Common myeloid progenitor, CD34-positive (primary cell): ENCODE measurements around the gene AK1. TPM values are rescaled to one million over a fixed set of nuclear protein-coding genes. Genes with fewer than 3 reads are reported as not detected.

Source experiments
- CTCF ChIA-PET: fragments of 350-600 bp; sonication (Branson Sonifier 250); formaldehyde crosslinking; loops from one replicate; lab custom pipeline; 2021; ENCODE audit warnings: antibody characterized with exemption; lab: Charles Lee
- POLR2A ChIA-PET: fragments of 350-600 bp; sonication (Branson Sonifier 250); formaldehyde crosslinking; loops from one replicate; lab custom pipeline; 2021; ENCODE audit warnings: antibody characterized with exemption; lab: Charles Lee
- DNase-seq, 3 donors: peaks; one replicate each; pipeline versions ENCODE4 v3.0.0 to v3.0.0-alpha.2; 2013
- H3K27ac ChIP-seq, 2 experiments: 1 replicate in 1 of 2; 2 replicates in 1 of 2; pipeline ENCODE4 v1.7.0; 2013; ENCODE audit warnings: inconsistent platforms in 2 of 2, low read length in 2 of 2, mild to moderate bottlenecking in 2 of 2, low read depth in 1 of 2, moderate library complexity in 1 of 2; ENCODE audit not compliant: severe bottlenecking in 2 of 2, insufficient read depth in 1 of 2, poor library complexity in 1 of 2
- H3K27me3 ChIP-seq, 5 experiments: replicated peaks in 2 of 5; 1 replicate in 3 of 5; 2 replicates in 2 of 5; pipeline versions ENCODE4 v1.6.1 to v1.7.0; 2013; ENCODE audit warnings: low read length in 4 of 5, mild to moderate bottlenecking in 2 of 5, moderate library complexity in 2 of 5, inconsistent platforms in 1 of 5; ENCODE audit not compliant: insufficient read depth in 5 of 5, control insufficient read depth in 4 of 5
- H3K36me3 ChIP-seq, 4 experiments: 1 replicate in 2 of 4; 2 replicates in 2 of 4; pipeline versions ENCODE4 v1.6.1 to v1.7.0; 2013; ENCODE audit warnings: low read length in 3 of 4, control low read depth in 1 of 4, mild to moderate bottlenecking in 1 of 4; ENCODE audit not compliant: control insufficient read depth in 4 of 4, insufficient read depth in 4 of 4
- H3K4me1 ChIP-seq, 4 experiments: 1 replicate in 3 of 4; 2 replicates in 1 of 4; pipeline versions ENCODE4 v1.6.1 to v1.7.1; 2013; ENCODE audit warnings: low read length in 3 of 4, mild to moderate bottlenecking in 3 of 4, control low read depth in 1 of 4, inconsistent platforms in 1 of 4, moderate library complexity in 1 of 4; ENCODE audit not compliant: control insufficient read depth in 4 of 4, insufficient read depth in 4 of 4; ENCODE audit errors: control extremely low read depth in 1 of 4
- H3K4me3 ChIP-seq, 7 experiments: 1 replicate in 4 of 7; 2 replicates in 3 of 7; pipeline versions ENCODE4 v1.5.1 to v1.7.0; 2013; ENCODE audit warnings: mild to moderate bottlenecking in 7 of 7, low read length in 6 of 7, moderate library complexity in 6 of 7, inconsistent platforms in 2 of 7, low read depth in 2 of 7, control low read depth in 1 of 7; ENCODE audit not compliant: insufficient read depth in 4 of 7, control insufficient read depth in 1 of 7; ENCODE audit errors: extremely low read depth in 1 of 7
- H3K9me3 ChIP-seq, 5 experiments: 1 replicate in 4 of 5; 2 replicates in 1 of 5; pipeline versions ENCODE4 v1.6.1 to v1.7.1; 2013; ENCODE audit warnings: low read length in 4 of 5, mild to moderate bottlenecking in 2 of 5, inconsistent platforms in 1 of 5, low read depth in 1 of 5, moderate library complexity in 1 of 5; ENCODE audit not compliant: control insufficient read depth in 4 of 5, insufficient read depth in 2 of 5; ENCODE audit errors: control extremely low read depth in 1 of 5
- WGBS: methylation state at CpG from one replicate; pipeline ENCODE4 v1.1.5; 2013; ENCODE audit not compliant: insufficient coverage; 5-methylcytosine and 5-hydroxymethylcytosine counted together
- polyA plus RNA-seq: library from polyadenylated mRNA; unstranded; fragments of 120-200 nt; gene quantifications from one replicate; pipeline ENCODE4 v1.2.1, GENCODE V29; 2013

The AK1 gene
- polyA plus RNA-seq, result 9.8 TPM

GRCh38 chr9:127877566-127877998, at the start of gene AK1:
Gene AK1 (minus strand): TSS chr9:127877675. CDS start chr9:127874617, 3,058 bp downstream.
- no peaks in the 10 kb centered on the region for H3K9me3 ChIP-seq
- WGBS, result 4% methylated on average over 37 of the region's 44 CpGs
- POLR2A ChIA-PET, result no interaction called here
- H3K27me3 ChIP-seq, result peaks cover 0 to 3% (median 0%) of the 10 kb centered on the region in 5 experiments
- CTCF ChIA-PET, result interaction anchor here (0.8 to 2.5 kb wide), 4 partner anchors 8 to 58 kb away, joined by 3 to 16 read pairs (median 4); no protein-coding TSS in a partner anchor
- peaks cover 0 to 24% (median 18%) of the 10 kb centered on the region in 4 experiments for H3K4me1 ChIP-seq
- DNase-seq, result no peak
- H3K36me3 ChIP-seq, result no peaks in the 10 kb centered on the region
- H3K27ac ChIP-seq, result no peak within 1 kb of the TSS
- H3K4me3 ChIP-seq, result peak within 1 kb of the TSS in 5 of 7 experiments; percentile 36 to 64 (median 51)

GRCh38 chr9:127926906-127927200, 49.4 kb upstream of the AK1 start:
- 7% methylated on average over 19 of the region's 19 CpGs for WGBS
- CTCF ChIA-PET, result interaction anchor here (0.6 kb wide), 1 partner anchor 477 kb away, joined by 3 read pairs; no protein-coding TSS in a partner anchor
- POLR2A ChIA-PET, result no interaction called here
- H3K9me3 ChIP-seq, result no peaks in the 10 kb centered on the region
- no peak for DNase-seq
- peaks cover 0 to 34% (median 31%) of the 10 kb centered on the region in 4 experiments for H3K4me1 ChIP-seq
- H3K27me3 ChIP-seq, result peaks cover 0 to 64% (median 27%) of the 10 kb centered on the region in 5 experiments
- H3K36me3 ChIP-seq, result no peaks in the 10 kb centered on the region
- H3K4me3 ChIP-seq, result peak overlapping the region in 4 of 7 experiments; percentile 26 to 59 (median 55)
- H3K27ac ChIP-seq, result no peak overlapping the region

GRCh38 chr9:127925959-127926905, 48.8 kb upstream of the AK1 start:
- Histone ChIP-seq H3K27me3 (peaks cover 0 to 64% (median 27%) of the 10 kb centered on the region in 5 experiments), H3K9me3 (no peaks in the 10 kb centered on the region), H3K4me1 (peaks cover 0 to 37% (median 33%) of the 10 kb centered on the region in 4 experiments), H3K27ac (no peak overlapping the region), H3K4me3 (peak overlapping the region in 2 of 7 experiments; percentile 53 to 59), H3K36me3 (no peaks in the 10 kb centered on the region)
- ChIA-PET POLR2A (no interaction called here), CTCF (interaction anchor here (0.6 kb wide), 1 partner anchor 476 kb away, joined by 3 read pairs; no protein-coding TSS in a partner anchor)
- 72% methylated on average over 13 of the region's 14 CpGs for WGBS
- no peak for DNase-seq

- Histone ChIP-seq H3K4me3 (no peak overlapping the region), H3K9me3 (no peaks in the 10 kb centered on the region), H3K27ac (no peak overlapping the region), H3K4me1 (peaks cover 0 to 28% (median 22%) of the 10 kb centered on the region in 4 experiments), H3K36me3 (no peaks in the 10 kb centered on the region), H3K27me3 (peaks cover 0 to 57% (median 27%) of the 10 kb centered on the region in 5 experiments)
- POLR2A ChIA-PET, result no interaction called here
- no peak for DNase-seq
- WGBS, result 97% methylated on average over 13 of the region's 22 CpGs
- CTCF ChIA-PET, result interaction anchor here (0.9 to 5.7 kb wide), 5 partner anchors 12 to 421 kb away, joined by 3 to 41 read pairs (median 3); no protein-coding TSS in a partner anchor
Observed at GRCh38 chr9:127924736-127925444, 47.4 kb upstream of the AK1 start.

- Histone ChIP-seq H3K36me3 (no peaks in the 10 kb centered on the region), H3K9me3 (no peaks in the 10 kb centered on the region), H3K27ac (no peak overlapping the region), H3K4me3 (no peak overlapping the region), H3K4me1 (peaks cover 0 to 33% (median 28%) of the 10 kb centered on the region in 4 experiments), H3K27me3 (peaks cover 0 to 46% (median 22%) of the 10 kb centered on the region in 5 experiments)
- ChIA-PET CTCF (interaction anchor here (0.7 to 5.7 kb wide), 6 partner anchors 13 to 335 kb away, joined by 3 to 41 read pairs (median 4); partner anchors contain the start of gene TOR2A), POLR2A (interaction anchor here (0.5 kb wide), 1 partner anchor 1993 kb away, joined by 5 read pairs; no protein-coding TSS in a partner anchor)
- 86% methylated on average over 8 of the region's 8 CpGs for WGBS
- DNase-seq, result no peak
Observed at GRCh38 chr9:127923771-127924170, 46.3 kb upstream of the AK1 start.

- Histone ChIP-seq H3K4me3 (no peak overlapping the region), H3K36me3 (no peaks in the 10 kb centered on the region), H3K9me3 (no peaks in the 10 kb centered on the region), H3K27ac (no peak overlapping the region), H3K4me1 (peaks cover 0 to 37% (median 34%) of the 10 kb centered on the region in 4 experiments), H3K27me3 (peaks cover 0 to 39% (median 15%) of the 10 kb centered on the region in 5 experiments)
- CTCF ChIA-PET, result interaction anchor here (1.0 to 5.7 kb wide), 10 partner anchors 15 to 334 kb away, joined by 3 to 41 read pairs (median 6); no protein-coding TSS in a partner anchor
- no peak for DNase-seq
- POLR2A ChIA-PET, result no interaction called here
- 70% methylated on average over 2 of the region's 6 CpGs for WGBS
Observed at GRCh38 chr9:127923046-127923445, 45.6 kb upstream of the AK1 start.
